GM18867 (cell line): ENCODE results near the gene FBXO47.
"Not testable (repeated sequence)": the region's sequence is repeated elsewhere in the genome, so short reads cannot be mapped to it uniquely, and the experiment has no call there.

Experiments used
- ATAC-seq: cut with Tn5 transposase; IDR thresholded peaks from one replicate; pipeline ENCODE4 v1.9.1; 2021; ENCODE audit warnings: mild to moderate bottlenecking, moderate library complexity; ENCODE audit not compliant: unreplicated experiment

Gene FBXO47

GRCh38 chr17:38980490-38981217, 13.5 kb upstream of the FBXO47 start:
- ATAC-seq = no peak

GRCh38 chr17:38978180-38978579, 11.0 kb upstream of the FBXO47 start:
- no peak for ATAC-seq

- not testable (repeated sequence) for ATAC-seq
These were observed 9.0 kb upstream of the FBXO47 start for GRCh38 chr17:38976187-38976551.

GRCh38 chr17:38970804-38971203, 3.6 kb upstream of the FBXO47 start:
- ATAC-seq = no peak

GRCh38 chr17:38970128-38970527, 2.9 kb upstream of the FBXO47 start:
- ATAC-seq = no peak

- no peak for ATAC-seq
These were observed 2.1 kb upstream of the FBXO47 start for GRCh38 chr17:38969281-38969680.

- ATAC-seq = no peak
These were observed 5.8 kb downstream of the FBXO47 start for GRCh38 chr17:38961413-38961812.

- ATAC-seq = no peak
These were observed 6.8 kb downstream of the FBXO47 start for GRCh38 chr17:38960402-38960801.

- no peak for ATAC-seq
These were observed 7.7 kb downstream of the FBXO47 start for GRCh38 chr17:38959508-38959907.

- no peak for ATAC-seq
These were observed 8.4 kb downstream of the FBXO47 start for GRCh38 chr17:38958756-38959155.

GRCh38 chr17:38958326-38958725, 8.9 kb downstream of the FBXO47 start:
- ATAC-seq = no peak

GRCh38 chr17:38953800-38954199, 13.4 kb downstream of the FBXO47 start:
- ATAC-seq = not testable (repeated sequence)

GRCh38 chr17:38947189-38947588, 20.0 kb downstream of the FBXO47 start:
- ATAC-seq = no peak

- no peak for ATAC-seq
These were observed 23.6 kb downstream of the FBXO47 start for GRCh38 chr17:38943607-38944006.

- ATAC-seq = no peak
These were observed 24.4 kb downstream of the FBXO47 start for GRCh38 chr17:38942696-38943334.

GRCh38 chr17:38940404-38940803, 26.8 kb downstream of the FBXO47 start:
- no peak for ATAC-seq

GRCh38 chr17:38939987-38940386, 27.2 kb downstream of the FBXO47 start:
- ATAC-seq = no peak

GRCh38 chr17:38933962-38934361, 33.2 kb downstream of the FBXO47 start:
- ATAC-seq = not testable (repeated sequence)

GRCh38 chr17:38930782-38931181, 36.4 kb downstream of the FBXO47 start:
- ATAC-seq = not testable (repeated sequence)

- no peak for ATAC-seq
These were observed 40.7 kb downstream of the FBXO47 start for GRCh38 chr17:38926293-38927070.

GRCh38 chr17:38925263-38925995, 41.8 kb downstream of the FBXO47 start, which contains the start of gene LASP1NB:
TSS of gene LASP1NB (plus strand) at chr17:38925614.
- ATAC-seq = no peak
